IMR-90 (cell line): ENCODE data around the gene OPCML.

ENCODE experiments used
- BHLHE40 ChIP-seq: fragments of 150-350 bp; IDR thresholded peaks from 2 replicates; pipeline ENCODE4 v1.6.1; 2016; ENCODE audit warnings: mild to moderate bottlenecking, low read depth, low read length
- FOS ChIP-seq: fragments of 150-350 bp; IDR thresholded peaks from 2 replicates; pipeline ENCODE4 v1.6.1; 2016; ENCODE audit warnings: low read depth, low read length
- MAZ ChIP-seq: IDR thresholded peaks from 2 replicates; pipeline ENCODE4 v1.6.1; 2012; ENCODE audit warnings: low read depth, mild to moderate bottlenecking, low read length, improper control_type of control experiment, moderate library complexity, borderline replicate concordance
- MXI1 ChIP-seq: IDR thresholded peaks from 2 replicates; pipeline ENCODE4 v1.6.1; 2012; ENCODE audit warnings: low read depth, mild to moderate bottlenecking, low read length, moderate library complexity, borderline replicate concordance
- POLR2A ChIP-seq: IDR thresholded peaks from 2 replicates; pipeline ENCODE4 v1.6.1; 2012; ENCODE audit warnings: mild to moderate bottlenecking, low read depth, low read length
- RAD21 ChIP-seq: IDR thresholded peaks from 2 replicates; pipeline ENCODE4 v1.6.1; 2012; ENCODE audit warnings: low read length, improper control_type of control experiment
- RCOR1 ChIP-seq: IDR thresholded peaks from 2 replicates; pipeline ENCODE4 v1.6.1; 2012; ENCODE audit warnings: mild to moderate bottlenecking, low read length, improper control_type of control experiment; ENCODE audit not compliant: insufficient replicate concordance
- RFX5 ChIP-seq: IDR thresholded peaks from 2 replicates; pipeline ENCODE4 v1.8.0; 2012; ENCODE audit warnings: low read depth, mild to moderate bottlenecking, low read length, moderate library complexity
- SMC3 ChIP-seq: fragments of 150-350 bp; IDR thresholded peaks from 2 replicates; pipeline ENCODE4 v1.6.1; 2016; ENCODE audit warnings: low read depth, mild to moderate bottlenecking, antibody characterized with exemption, low read length, moderate library complexity
- TF ChIP-seq, protein P1 (sequence below): fragments of 150-350 bp; IDR thresholded peaks from 2 replicates; pipeline ENCODE4 v1.6.1; 2017; ENCODE audit warnings: mild to moderate bottlenecking, antibody characterized with exemption, low read length, low read depth
- TF ChIP-seq, protein P2 (sequence below): conservative IDR thresholded peaks from 2 replicates; pipeline ENCODE4 v1.5.1; 2012; ENCODE audit warnings: mild to moderate bottlenecking, low read depth, low read length, improper control_type of control experiment

DNA sequence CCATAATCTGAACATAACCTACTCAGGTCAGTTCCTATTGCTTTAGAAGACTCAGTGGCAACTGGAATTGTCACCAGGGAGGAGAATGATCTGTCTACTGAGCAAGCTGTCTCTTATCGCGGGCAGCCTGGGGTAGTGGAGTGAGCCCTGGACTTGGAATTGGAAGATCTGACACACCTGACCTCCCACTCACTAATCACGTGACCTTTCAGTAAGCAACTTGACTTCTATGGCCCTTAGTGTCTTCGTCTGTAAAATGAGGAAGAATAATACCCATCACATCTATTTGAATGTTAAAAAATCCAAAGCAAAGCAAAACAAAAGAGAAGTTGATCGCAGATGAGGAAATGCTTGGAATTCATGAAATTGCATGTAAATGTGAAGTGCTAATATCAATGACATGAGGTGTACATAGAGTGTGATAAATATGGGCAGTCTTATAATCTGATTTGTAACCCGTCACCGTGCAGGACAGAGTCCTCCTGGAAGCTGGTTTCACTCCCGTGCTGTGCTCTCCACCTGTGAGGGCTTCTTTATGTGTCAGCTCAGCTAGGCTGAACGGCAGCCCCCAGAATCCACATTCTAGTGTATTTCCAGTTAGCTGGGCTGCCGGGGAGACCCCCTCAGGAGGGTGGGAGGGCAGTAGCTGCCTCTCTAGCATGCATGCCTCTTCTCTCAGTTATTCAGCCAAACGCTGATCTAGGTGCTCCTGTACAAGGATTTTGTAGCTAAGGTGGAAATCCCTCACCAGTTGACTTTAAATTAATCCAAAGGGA, 482.9 kb downstream of the OPCML start:
- TF ChIP-seq, protein P1, sequence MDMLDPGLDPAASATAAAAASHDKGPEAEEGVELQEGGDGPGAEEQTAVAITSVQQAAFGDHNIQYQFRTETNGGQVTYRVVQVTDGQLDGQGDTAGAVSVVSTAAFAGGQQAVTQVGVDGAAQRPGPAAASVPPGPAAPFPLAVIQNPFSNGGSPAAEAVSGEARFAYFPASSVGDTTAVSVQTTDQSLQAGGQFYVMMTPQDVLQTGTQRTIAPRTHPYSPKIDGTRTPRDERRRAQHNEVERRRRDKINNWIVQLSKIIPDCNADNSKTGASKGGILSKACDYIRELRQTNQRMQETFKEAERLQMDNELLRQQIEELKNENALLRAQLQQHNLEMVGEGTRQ: no peak; the same call in 1 of the 2 replicates
- TF ChIP-seq, protein P2, sequence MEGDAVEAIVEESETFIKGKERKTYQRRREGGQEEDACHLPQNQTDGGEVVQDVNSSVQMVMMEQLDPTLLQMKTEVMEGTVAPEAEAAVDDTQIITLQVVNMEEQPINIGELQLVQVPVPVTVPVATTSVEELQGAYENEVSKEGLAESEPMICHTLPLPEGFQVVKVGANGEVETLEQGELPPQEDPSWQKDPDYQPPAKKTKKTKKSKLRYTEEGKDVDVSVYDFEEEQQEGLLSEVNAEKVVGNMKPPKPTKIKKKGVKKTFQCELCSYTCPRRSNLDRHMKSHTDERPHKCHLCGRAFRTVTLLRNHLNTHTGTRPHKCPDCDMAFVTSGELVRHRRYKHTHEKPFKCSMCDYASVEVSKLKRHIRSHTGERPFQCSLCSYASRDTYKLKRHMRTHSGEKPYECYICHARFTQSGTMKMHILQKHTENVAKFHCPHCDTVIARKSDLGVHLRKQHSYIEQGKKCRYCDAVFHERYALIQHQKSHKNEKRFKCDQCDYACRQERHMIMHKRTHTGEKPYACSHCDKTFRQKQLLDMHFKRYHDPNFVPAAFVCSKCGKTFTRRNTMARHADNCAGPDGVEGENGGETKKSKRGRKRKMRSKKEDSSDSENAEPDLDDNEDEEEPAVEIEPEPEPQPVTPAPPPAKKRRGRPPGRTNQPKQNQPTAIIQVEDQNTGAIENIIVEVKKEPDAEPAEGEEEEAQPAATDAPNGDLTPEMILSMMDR: no peak
- TF ChIP-seq POLR2A (no peak), BHLHE40 (no peak), SMC3 (no peak), RCOR1 (no peak), RAD21 (no peak), MAZ (no peak), RFX5 (no peak), FOS (no peak), MXI1 (no peak)
